Left colon (tissue), 2 donors: ENCODE data around the gene PXMP2. TPM values are rescaled to one million over a fixed set of nuclear protein-coding genes. Genes with fewer than 3 reads are reported as not detected.
A peak's percentile ranks its signal among the peaks of the same experiment; 100 is the strongest.

ENCODE experiments used
- ATAC-seq: fragments of 200-7000 bp; cut with Tn5 transposase; one replicate; pipeline ENCODE4 v1.9.1; 2020; ENCODE audit warnings: mild to moderate bottlenecking, moderate library complexity
- DNase-seq, 2 donors: peaks; one replicate each; pipeline ENCODE4 v3.0.0-alpha.2; 2020
- intact Hi-C, 2 donors: fragments of 100-400 bp; cut with DNase I in 1 of 2; cut with micrococcal nuclease in 1 of 2; formaldehyde crosslinking; loops; one replicate each; pipeline versions ENCODE4 v1.11.2 to v1.14.0; 2022; cut with DNase I, micrococcal nuclease
- total RNA-seq, 2 donors: library from RNA; stranded (reverse); fragmentation: NEBNext Ultra II Directional; extraction: Animal tissue kit (Norgen Biotek cat#: 25700); gene quantifications; one replicate each; pipeline ENCODE4 v1.2.1, GENCODE V29; 2021
- donor health status: DM: no; HTN: no; CAD: no.
- donor health status: DM: yes; HTN: yes; CAD: no.

PXMP2 gene
- total RNA-seq, 2 donors from 2014 or later: 93.1 to 112 TPM

- DNase-seq (no peak), ATAC-seq (no peak)
- intact Hi-C loops: no loop called here
Measured at GRCh38 chr12:132658149-132658894, 29.1 kb upstream of the PXMP2 start.

GRCh38 chr12:132659146-132659545 is 28.2 kb upstream of the PXMP2 start:
- ATAC-seq (no peak), DNase-seq (no peak)
- intact Hi-C loops: no loop called here

GRCh38 chr12:132660052-132660451 is 27.3 kb upstream of the PXMP2 start:
- intact Hi-C loops: no loop called here
- DNase-seq: no peak
- no peak for ATAC-seq

GRCh38 chr12:132660996-132661395 is 26.4 kb upstream of the PXMP2 start:
- DNase-seq (no peak), ATAC-seq (no peak)
- intact Hi-C loops: no loop called here

- intact Hi-C loops: no loop called here
- no peak for ATAC-seq
- DNase-seq: no peak
Measured at GRCh38 chr12:132661972-132662371, 25.4 kb upstream of the PXMP2 start.

- DNase-seq (no peak), ATAC-seq (no peak)
- intact Hi-C loops: no loop called here
Measured at GRCh38 chr12:132662901-132663755, 24.3 kb upstream of the PXMP2 start.

- intact Hi-C loops: no loop called here
- DNase-seq (no peak), ATAC-seq (no peak)
Measured at GRCh38 chr12:132664206-132665148, 22.9 kb upstream of the PXMP2 start.

- intact Hi-C loops: no loop called here
- ATAC-seq: no peak
- DNase-seq: no peak
Measured at GRCh38 chr12:132665149-132665491, 22.3 kb upstream of the PXMP2 start.

GRCh38 chr12:132665794-132666193 is 21.6 kb upstream of the PXMP2 start:
- intact Hi-C loops: no loop called here
- DNase-seq (no peak), ATAC-seq (no peak)

GRCh38 chr12:132668191-132669088 is 18.9 kb upstream of the PXMP2 start:
- intact Hi-C loops: no loop called here
- no peak for DNase-seq
- no peak for ATAC-seq

- DNase-seq (no peak), ATAC-seq (no peak)
- intact Hi-C loops: no loop called here
Measured at GRCh38 chr12:132669166-132669879, 18.1 kb upstream of the PXMP2 start.

GRCh38 chr12:132672116-132672515 is 15.3 kb upstream of the PXMP2 start:
- intact Hi-C loops: no loop called here
- no peak for DNase-seq
- no peak for ATAC-seq

GRCh38 chr12:132672678-132673077 is 14.7 kb upstream of the PXMP2 start:
- DNase-seq (no peak), ATAC-seq (no peak)
- intact Hi-C loops: no loop called here

- intact Hi-C loops: no loop called here
- ATAC-seq: no peak
- DNase-seq: no peak
Measured at GRCh38 chr12:132673288-132674179, 13.9 kb upstream of the PXMP2 start.

- intact Hi-C loops: no loop called here
- no peak for ATAC-seq
- no peak for DNase-seq
Measured at GRCh38 chr12:132674561-132674960, 12.8 kb upstream of the PXMP2 start.

GRCh38 chr12:132675757-132676432 is 11.5 kb upstream of the PXMP2 start:
- intact Hi-C loops: no loop called here
- ATAC-seq (peak; percentile 96), DNase-seq (peak in 1 of 2 donors; percentile 78)
